Keratinocyte (primary cell): Measurements from ENCODE around the gene CDC34. TPM values are rescaled to one million over a fixed set of nuclear protein-coding genes. Genes with fewer than 3 reads are reported as not detected.

Experiments used
- DNase-seq: peaks from one replicate; pipeline ENCODE4 v3.0.0-alpha.2; 2011; ENCODE audit warnings: low read depth, missing footprints, low spot score
- FAIRE-seq: peaks from 2 replicates; lab custom pipeline; 2011; peaks lifted over from hg19 to GRCh38; lab: Jason Lieb, UNC
- H2AFZ ChIP-seq: 2 replicates; pipeline ENCODE4 v1.6.0; 2012; ENCODE audit warnings: low read length, control low read depth, inconsistent platforms; ENCODE audit not compliant: control insufficient read depth
- H3K27ac ChIP-seq: 2 replicates; pipeline ENCODE4 v1.5.1; 2011; ENCODE audit warnings: low read length; ENCODE audit not compliant: control insufficient read depth, insufficient read depth
- H3K27me3 ChIP-seq: 3 replicates; pipeline ENCODE4 v1.6.0; 2011; ENCODE audit warnings: low read length; ENCODE audit not compliant: control insufficient read depth, insufficient read depth; ENCODE audit errors: extremely low read depth
- H3K36me3 ChIP-seq, 2 experiments: 2 replicates in 1 of 2; 3 replicates in 1 of 2; pipeline ENCODE4 v1.5.1; 2011; ENCODE audit warnings: low read length in 2 of 2, mild to moderate bottlenecking in 1 of 2; ENCODE audit not compliant: control insufficient read depth in 2 of 2, insufficient read depth in 2 of 2; ENCODE audit errors: extremely low read depth in 1 of 2
- H3K4me1 ChIP-seq: 3 replicates; pipeline ENCODE4 v1.5.1; 2011; ENCODE audit warnings: low read length; ENCODE audit not compliant: control insufficient read depth, insufficient read depth; ENCODE audit errors: extremely low read depth
- H3K4me2 ChIP-seq: 3 replicates; pipeline ENCODE4 v1.6.0; 2011; ENCODE audit warnings: low read depth, low read length; ENCODE audit not compliant: control insufficient read depth, insufficient read depth; ENCODE audit errors: extremely low read depth
- H3K4me3 ChIP-seq, 3 experiments: fragments of 200-600 bp in 1 of 3; sonication (generic) in 1 of 3; 2 replicates in 2 of 3; 3 replicates in 1 of 3; pipeline ENCODE4 v1.5.1; 2011 to 2016; ENCODE audit warnings: low read length in 3 of 3, mild to moderate bottlenecking in 3 of 3, control low read depth in 2 of 3, inconsistent platforms in 1 of 3, low read depth in 1 of 3, mixed read lengths in 1 of 3, mixed run types in 1 of 3, moderate library complexity in 1 of 3; ENCODE audit not compliant: control insufficient read depth in 2 of 3, insufficient read depth in 2 of 3; ENCODE audit errors: extremely low read depth in 1 of 3
- H3K79me2 ChIP-seq: 2 replicates; pipeline ENCODE4 v1.6.0; 2012; ENCODE audit warnings: low read length; ENCODE audit not compliant: control insufficient read depth, insufficient read depth
- H3K9ac ChIP-seq: 3 replicates; pipeline ENCODE4 v1.6.0; 2011; ENCODE audit warnings: low read length; ENCODE audit not compliant: control insufficient read depth, insufficient read depth; ENCODE audit errors: extremely low read depth
- H3K9me1 ChIP-seq: 3 replicates; pipeline ENCODE4 v1.6.0; 2011; ENCODE audit warnings: low read length; ENCODE audit not compliant: control insufficient read depth, insufficient read depth; ENCODE audit errors: extremely low read depth
- H3K9me3 ChIP-seq: 2 replicates; pipeline ENCODE4 v1.5.1; 2012; ENCODE audit warnings: low read depth, low read length; ENCODE audit not compliant: control insufficient read depth
- H4K20me1 ChIP-seq: 3 replicates; pipeline ENCODE4 v1.6.0; 2011; ENCODE audit warnings: low read length; ENCODE audit not compliant: control insufficient read depth, insufficient read depth; ENCODE audit errors: extremely low read depth
- EZH2 ChIP-seq: IDR thresholded peaks from one replicate; pipeline ENCODE4 v1.6.1; 2012; ENCODE audit warnings: inconsistent platforms, mild to moderate bottlenecking, low read length, moderate library complexity
- dilution Hi-C: fragments of 300-500 bp; cut with MboI; formaldehyde crosslinking; loops from one replicate; pipeline ENCODE4 v1.7.0; 2020; ENCODE audit warnings: low sequenced_read_pairs; ENCODE audit not compliant: extremely low pct_ligation_motif_present
- polyA plus RNA-seq, 5 experiments: library from polyadenylated mRNA; depleted of rRNA in 3 of 5; stranded (reverse) in 3 of 5; stranded (forward) in 1 of 5; unstranded in 1 of 5; fragments of >200 nt; gene quantifications; 1 replicate in 1 of 5; 2 replicates in 3 of 5; 3 replicates in 1 of 5; pipeline versions ENCODE4 v1.2.1 to v1.2.3, GENCODE V29; 2011 to 2012; ENCODE audit warnings: missing spikeins in 2 of 5, low read depth in 1 of 5, low replicate concordance in 1 of 5
- TF ChIP-seq, protein P1 (sequence below), 3 experiments: IDR thresholded peaks in 1 of 3; conservative IDR thresholded peaks in 1 of 3; optimal IDR thresholded peaks in 1 of 3; 2 replicates in 2 of 3; 3 replicates in 1 of 3; pipeline versions ENCODE3 to v1.5.1; 2011; ENCODE audit warnings: low read length in 3 of 3, mild to moderate bottlenecking in 3 of 3, moderate library complexity in 2 of 3, control low read depth in 1 of 3, inconsistent platforms in 1 of 3; ENCODE audit not compliant: insufficient read depth in 2 of 3; ENCODE audit errors: extremely low read depth in 1 of 3

The CDC34 gene
- polyA plus RNA-seq, 1 donor (not counting 4 experiments of a cell fraction or from before 2014, with no cell fraction given) = 47.5 TPM

DNA sequence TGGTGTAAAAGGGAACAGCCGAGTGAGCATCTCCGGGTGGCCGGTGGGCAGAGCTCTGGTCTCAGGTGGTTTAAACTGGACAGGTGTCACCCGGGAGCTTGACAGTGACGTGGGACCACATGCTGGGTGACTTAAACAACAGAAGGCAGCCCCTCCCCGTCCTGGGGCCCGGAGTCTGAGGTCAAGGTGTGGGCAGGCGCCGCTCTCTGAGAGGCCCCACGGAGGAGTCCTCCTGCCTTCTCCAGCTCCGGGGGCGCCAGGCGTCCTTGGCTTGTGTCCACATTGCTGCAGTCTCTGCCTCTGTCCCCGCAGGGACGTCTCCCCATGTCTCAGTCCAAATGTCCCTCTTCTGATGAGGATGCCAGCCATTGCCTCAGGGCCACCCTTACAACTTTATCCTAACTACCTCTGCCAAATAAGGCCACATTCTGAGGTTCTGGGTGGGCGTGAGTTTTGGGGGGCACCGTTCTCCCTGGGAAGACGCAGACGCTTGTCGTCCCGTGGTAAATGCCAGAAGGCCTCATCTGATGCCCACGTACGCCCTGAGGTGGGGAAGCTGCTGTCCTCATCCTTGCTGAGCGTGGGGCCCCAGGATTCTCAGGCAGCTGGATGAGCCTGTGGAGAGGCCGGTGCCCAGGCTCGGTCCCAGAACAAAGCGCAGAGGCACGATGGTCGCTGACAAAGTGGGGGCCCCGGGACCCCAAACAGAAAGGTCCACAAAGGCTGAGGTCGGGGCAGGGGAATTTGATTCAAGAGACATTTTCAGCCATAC, 25.2 kb downstream of the CDC34 start:
- H3K9ac ChIP-seq = no peak overlapping the region
- H3K36me3 ChIP-seq = no peaks in the 10 kb centered on the region

DNA sequence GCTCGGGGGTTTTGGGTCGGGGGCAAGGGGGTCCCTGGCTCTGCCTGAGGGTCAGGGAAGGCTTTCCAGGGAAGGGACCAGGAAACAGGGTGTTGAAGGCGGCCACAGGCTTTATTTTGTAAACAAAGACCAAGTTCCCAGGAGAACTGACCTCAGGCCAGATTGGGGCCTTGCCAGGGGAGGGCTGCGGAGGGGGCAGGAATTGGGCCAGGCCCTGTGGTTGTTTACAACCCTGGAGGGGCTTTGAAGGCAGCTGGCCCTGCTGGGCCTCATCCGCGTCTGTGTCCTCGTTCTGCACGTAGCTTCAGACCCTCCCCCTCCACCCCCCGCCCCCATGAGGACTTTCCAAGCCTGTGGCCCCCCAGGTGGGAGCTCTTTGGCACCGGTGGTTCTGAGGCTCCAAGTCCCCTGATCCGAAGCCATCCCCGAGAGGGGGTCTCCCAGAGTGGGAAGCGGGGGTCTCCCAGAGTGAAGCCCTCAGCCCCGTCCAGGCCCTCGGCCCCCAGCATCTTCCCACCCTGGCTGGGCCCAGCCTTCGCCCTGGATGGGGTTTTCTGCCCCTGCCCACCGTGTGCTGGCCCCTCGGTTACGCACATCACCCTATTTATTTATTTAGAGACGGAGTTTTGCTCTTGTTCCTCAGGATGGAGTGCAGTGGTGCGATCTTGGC, 27.3 kb downstream of the CDC34 start:
- dilution Hi-C loops = no loop called here
- H4K20me1 ChIP-seq = no peaks in the 10 kb centered on the region
- H3K27me3 ChIP-seq = peaks cover 3% of the 10 kb centered on the region
- no peak overlapping the region for H3K9ac ChIP-seq
- DNase-seq = no peak
- no peak overlapping the region for H3K4me2 ChIP-seq
- no peak overlapping the region for H2AFZ ChIP-seq
- H3K36me3 ChIP-seq = no peaks in the 10 kb centered on the region
- FAIRE-seq = no peak
- TF ChIP-seq EZH2 = no peak
- TF ChIP-seq, protein P1, sequence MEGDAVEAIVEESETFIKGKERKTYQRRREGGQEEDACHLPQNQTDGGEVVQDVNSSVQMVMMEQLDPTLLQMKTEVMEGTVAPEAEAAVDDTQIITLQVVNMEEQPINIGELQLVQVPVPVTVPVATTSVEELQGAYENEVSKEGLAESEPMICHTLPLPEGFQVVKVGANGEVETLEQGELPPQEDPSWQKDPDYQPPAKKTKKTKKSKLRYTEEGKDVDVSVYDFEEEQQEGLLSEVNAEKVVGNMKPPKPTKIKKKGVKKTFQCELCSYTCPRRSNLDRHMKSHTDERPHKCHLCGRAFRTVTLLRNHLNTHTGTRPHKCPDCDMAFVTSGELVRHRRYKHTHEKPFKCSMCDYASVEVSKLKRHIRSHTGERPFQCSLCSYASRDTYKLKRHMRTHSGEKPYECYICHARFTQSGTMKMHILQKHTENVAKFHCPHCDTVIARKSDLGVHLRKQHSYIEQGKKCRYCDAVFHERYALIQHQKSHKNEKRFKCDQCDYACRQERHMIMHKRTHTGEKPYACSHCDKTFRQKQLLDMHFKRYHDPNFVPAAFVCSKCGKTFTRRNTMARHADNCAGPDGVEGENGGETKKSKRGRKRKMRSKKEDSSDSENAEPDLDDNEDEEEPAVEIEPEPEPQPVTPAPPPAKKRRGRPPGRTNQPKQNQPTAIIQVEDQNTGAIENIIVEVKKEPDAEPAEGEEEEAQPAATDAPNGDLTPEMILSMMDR (optimal IDR thresholded peaks at IDR 0.05 in 1 of 3, IDR thresholded peaks at IDR 0.05 in 1 of 3, conservative IDR thresholded peaks at IDR 0.05 in 1 of 3; ENCODE audit: extremely low read depth in 1 of 3, insufficient read depth in 2 of 3, low read length in 3 of 3) = no peak
- no peaks in the 10 kb centered on the region for H3K4me1 ChIP-seq
- no peak overlapping the region for H3K4me3 ChIP-seq
- H3K9me3 ChIP-seq = no peaks in the 10 kb centered on the region
- H3K79me2 ChIP-seq = no peaks in the 10 kb centered on the region
- no peaks in the 10 kb centered on the region for H3K9me1 ChIP-seq
- no peak overlapping the region for H3K27ac ChIP-seq

More for the DNA sequence above, 25.2 kb downstream of the CDC34 start:
- Histone ChIP-seq H3K27me3 (peaks cover 3% of the 10 kb centered on the region), H3K9me3 (no peaks in the 10 kb centered on the region), H2AFZ (no peak overlapping the region), H3K4me3 (no peak overlapping the region), H3K27ac (no peak overlapping the region), H3K79me2 (no peaks in the 10 kb centered on the region), H3K4me1 (no peaks in the 10 kb centered on the region), H3K9me1 (no peaks in the 10 kb centered on the region), H3K4me2 (no peak overlapping the region), H4K20me1 (no peaks in the 10 kb centered on the region)
- no peak for TF ChIP-seq EZH2
- TF ChIP-seq, protein P1 (optimal IDR thresholded peaks at IDR 0.05 in 1 of 3, IDR thresholded peaks at IDR 0.05 in 1 of 3, conservative IDR thresholded peaks at IDR 0.05 in 1 of 3; ENCODE audit: extremely low read depth in 1 of 3, insufficient read depth in 2 of 3, low read length in 3 of 3) = no peak
- DNase-seq = no peak
- no peak for FAIRE-seq
- dilution Hi-C loops = no loop called here
